ENCODE measurements around the gene PSMB8.
"Not testable (repeated sequence)": the region's sequence is repeated elsewhere in the genome, so short reads cannot be mapped to it uniquely, and the experiment has no call there.

The PSMB8 gene

DNA sequence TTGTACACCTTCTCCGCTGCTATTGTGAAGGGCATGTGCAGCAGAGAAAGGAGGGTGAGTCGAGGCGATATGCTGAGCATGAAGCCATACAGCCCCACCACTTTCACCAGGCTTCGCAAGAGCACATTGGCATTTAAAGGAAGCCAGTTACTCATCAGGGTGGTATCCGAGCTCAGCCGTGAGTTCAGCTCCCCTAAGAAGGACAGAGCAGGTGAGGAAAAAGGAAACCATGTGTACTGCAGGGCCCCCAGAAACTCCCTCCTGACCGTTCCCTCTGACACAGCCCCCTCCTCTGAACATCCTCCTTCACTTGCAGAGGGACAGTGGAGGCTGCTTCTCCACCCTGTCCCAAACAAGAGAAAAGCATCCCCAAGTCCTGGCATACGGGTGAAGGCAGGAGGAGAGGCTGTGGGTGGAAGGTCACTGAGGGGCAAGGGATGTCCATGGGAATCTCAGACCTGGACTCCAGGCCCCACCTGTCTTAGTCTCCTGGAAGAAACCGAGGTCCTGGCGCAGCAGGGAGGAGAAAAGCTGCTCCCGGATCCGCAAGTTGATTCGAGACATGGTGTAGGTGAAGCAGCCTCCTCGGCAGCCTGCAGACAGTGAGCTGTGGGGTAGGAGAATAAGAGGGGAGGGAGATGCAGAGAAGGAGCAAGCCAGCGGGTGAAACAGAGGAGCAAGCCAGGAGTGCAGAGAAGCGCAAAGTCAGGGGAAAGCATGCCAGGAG lies 8.5 kb downstream of the PSMB8 start:
- DNase-seq: no peak

DNA sequence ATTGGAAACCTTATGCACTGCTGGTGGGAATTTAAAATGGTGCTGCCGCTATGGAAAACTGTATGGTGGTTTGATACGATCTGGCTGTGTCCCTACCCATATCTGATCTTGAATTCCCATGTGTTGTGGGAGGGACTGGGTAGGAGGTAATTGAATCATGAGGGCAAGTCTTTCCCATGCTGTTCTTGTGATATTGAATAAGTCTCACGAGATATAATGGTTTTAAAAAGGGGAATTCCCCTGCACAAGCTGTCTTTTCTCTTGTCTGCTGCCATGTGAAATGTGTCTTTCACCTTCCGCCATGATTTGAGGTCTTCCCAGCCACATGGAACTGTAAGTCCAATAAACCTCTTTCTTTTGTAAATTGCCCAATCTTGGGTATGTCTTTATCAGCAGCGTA lies 10.2 kb downstream of the PSMB8 start:
- no peak for DNase-seq

- no peak for DNase-seq
Measured at GRCh38 chr6:32832535-32832934, 11.3 kb downstream of the PSMB8 start.

DNA sequence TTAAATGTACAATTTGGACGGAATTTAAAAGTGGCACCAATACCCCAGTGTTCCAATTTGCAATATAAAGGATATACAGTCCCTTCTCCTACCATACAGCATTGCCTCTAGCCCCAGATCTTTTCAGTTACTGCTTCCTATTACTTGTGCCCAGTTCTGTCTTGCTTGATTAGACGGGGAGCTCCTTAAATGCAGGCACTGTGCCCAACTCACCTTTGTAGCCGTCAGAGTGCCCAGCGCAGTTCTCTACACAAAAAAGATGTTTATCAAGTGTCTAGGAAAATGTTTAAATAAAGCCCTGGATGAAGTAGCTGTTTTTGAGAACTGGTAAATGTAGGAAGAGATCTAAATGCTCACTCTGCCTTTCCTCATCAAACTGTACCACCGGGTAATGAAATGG lies 12.9 kb downstream of the PSMB8 start:
- no peak for DNase-seq

- DNase-seq: no peak
Measured at GRCh38 chr6:32830017-32830416, 13.8 kb downstream of the PSMB8 start.

GRCh38 chr6:32829495-32829894 lies 14.4 kb downstream of the PSMB8 start:
- DNase-seq: no peak

GRCh38 chr6:32827025-32827424 lies 16.8 kb downstream of the PSMB8 start:
- DNase-seq: no peak

GRCh38 chr6:32825966-32826365 lies 17.9 kb downstream of the PSMB8 start:
- no peak for DNase-seq

GRCh38 chr6:32819729-32820128 lies 24.1 kb downstream of the PSMB8 start:
- DNase-seq: no peak

- DNase-seq: no peak
Measured at GRCh38 chr6:32818867-32819266, 25.0 kb downstream of the PSMB8 start.

DNA sequence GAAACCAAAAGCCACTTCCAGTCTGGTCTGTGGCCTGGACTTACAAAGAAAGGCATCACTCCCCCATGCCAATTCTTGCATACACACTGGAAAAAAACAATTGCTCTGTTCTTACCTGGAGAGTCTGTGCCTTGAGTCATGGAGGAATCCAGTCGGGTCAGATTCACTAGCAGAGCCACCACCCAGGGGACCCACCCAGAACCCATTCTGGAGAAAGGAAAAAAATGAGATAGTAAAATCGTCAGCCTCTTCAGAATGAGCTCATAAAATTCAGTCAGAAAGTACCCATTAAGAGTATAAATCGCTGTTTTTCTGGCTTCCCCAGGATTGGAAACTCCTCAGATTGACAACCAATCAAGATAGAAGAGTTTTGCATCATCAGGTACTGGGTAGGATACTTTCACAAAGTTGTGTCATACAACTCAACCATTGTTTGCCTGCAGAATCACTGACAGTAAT lies 27.1 kb downstream of the PSMB8 start, which contains the start of gene HLA-DOB:
Gene HLA-DOB (minus strand): TSS at position 257 of the 459 bp plus-strand sequence. CDS start 51 bp downstream, at position 206.
- DNase-seq: no peak

DNA sequence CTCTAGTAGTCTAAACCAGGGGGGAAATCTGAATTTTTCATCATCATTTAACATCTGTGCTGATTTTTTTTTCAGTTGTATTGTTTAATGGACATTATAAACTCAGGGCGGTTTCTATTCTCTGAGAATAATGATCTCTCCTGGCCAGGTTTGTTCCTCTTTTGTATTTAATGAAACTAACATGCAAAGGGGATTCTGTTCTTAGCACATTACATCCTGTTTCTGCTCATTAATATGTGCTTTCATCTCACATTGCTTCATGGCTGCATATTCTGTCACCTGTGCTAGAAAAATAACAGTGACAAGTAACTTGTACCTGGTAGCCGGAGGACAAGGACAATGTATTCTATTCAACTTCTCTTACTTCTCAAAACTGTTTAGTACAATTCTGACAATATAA lies 27.9 kb downstream of the PSMB8 start:
- DNase-seq: no peak

DNA sequence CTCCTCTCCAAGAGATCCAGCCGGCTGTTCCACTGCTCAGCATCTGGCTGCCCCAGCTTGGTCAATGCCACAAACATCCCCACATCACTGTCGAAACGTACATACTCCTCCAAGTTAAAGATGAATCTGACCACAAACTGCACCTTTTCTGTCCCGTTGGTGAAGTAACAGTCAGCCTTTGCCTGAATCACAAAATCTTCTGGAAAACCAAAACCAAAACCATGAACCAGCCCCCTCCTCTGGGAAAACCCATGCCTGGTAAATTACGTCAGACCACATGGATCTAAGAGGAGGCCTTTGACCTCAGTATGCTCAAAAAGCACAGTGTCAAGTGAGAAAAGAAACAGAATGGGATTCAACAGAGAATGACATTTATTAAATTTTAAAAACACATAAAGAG lies 28.7 kb downstream of the PSMB8 start:
- no peak for DNase-seq

DNA sequence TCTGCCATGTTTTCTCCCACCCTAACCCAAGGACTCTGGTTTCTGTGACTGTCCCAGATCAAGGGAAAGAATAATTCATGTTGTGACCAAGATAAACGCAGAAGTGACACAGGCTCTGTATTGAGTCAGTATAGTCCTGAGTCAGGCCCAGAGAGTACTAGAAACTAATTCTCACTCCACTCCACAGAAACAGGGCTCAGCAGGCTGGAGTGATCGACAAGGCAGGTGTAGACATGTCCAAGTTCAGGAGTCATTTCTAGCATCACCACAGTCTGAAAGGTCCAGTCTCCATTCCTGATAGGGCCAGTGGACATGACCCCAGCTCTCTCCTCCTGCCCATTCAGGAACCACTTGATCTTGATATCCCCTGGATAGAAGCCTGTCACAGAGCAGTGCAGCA lies 29.7 kb downstream of the PSMB8 start:
- no peak for DNase-seq

GRCh38 chr6:32809171-32809570 lies 34.7 kb downstream of the PSMB8 start:
- no peak for DNase-seq

GRCh38 chr6:32807020-32807580 lies 36.7 kb downstream of the PSMB8 start:
- DNase-seq: no peak

GRCh38 chr6:32805404-32805803 lies 38.4 kb downstream of the PSMB8 start:
- not testable (repeated sequence) for DNase-seq

DNA sequence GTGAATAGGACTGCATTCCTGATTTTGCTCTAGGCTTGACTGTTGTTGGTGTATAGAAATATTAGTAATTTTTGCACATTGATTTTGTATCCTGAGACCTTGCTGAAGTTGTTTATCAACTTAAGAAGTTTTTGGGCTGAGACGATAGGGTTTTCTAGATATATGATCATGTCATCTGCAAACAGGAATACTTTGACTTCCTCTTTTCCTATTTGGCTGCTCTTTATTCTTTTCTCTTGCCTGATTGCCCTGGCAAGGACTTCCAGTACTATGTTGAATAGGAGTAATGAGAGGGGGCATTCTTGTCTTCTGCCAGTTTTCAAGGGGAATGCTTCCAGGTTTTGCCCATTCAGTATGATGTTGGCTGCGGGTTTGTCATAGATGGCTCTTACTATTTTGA lies 40.4 kb downstream of the PSMB8 start:
- DNase-seq: no peak

GRCh38 chr6:32799740-32800139 lies 44.1 kb downstream of the PSMB8 start:
- DNase-seq: no peak

- no peak for DNase-seq
Measured at GRCh38 chr6:32799168-32799567, 44.7 kb downstream of the PSMB8 start.

- DNase-seq: no peak
Measured at GRCh38 chr6:32796848-32797776, 46.7 kb downstream of the PSMB8 start.

DNA sequence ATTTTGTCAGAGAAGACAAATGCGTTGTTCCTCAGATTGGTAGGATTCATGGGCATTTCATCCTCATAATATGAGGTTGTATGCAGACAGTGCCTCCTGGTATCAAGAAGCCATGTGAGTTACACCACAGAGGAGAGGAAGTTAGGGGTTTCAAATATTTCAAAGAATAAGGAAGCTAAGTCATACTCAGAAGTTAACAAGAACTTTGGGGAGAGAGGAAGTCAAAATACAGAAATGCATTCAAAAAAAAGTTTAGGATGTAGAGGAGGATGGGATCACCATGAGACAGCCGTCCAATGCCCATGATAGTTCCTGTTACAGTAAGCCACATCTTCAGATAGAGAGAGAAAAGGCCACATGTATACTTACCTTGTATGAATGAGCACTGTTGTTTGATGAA lies 49.3 kb downstream of the PSMB8 start:
- DNase-seq: no peak

- DNase-seq: no peak
Measured at GRCh38 chr6:32792901-32793435, 50.9 kb downstream of the PSMB8 start.
